Measurements from ENCODE around the gene CCT8L2. TPM values are rescaled to one million over a fixed set of nuclear protein-coding genes. Genes with fewer than 3 reads are reported as not detected.

Gene CCT8L2
- total RNA-seq = not detected

GRCh38 chr22:16592710-16593109, at the start of gene CCT8L2:
CCT8L2 (minus strand) TSS chr22:16592810; CDS start chr22:16592550, 260 bp downstream.

Other genes starting within 250 kb of the CCT8L2 start
- gene XKR3, start 232.6 kb upstream of the CCT8L2 start, total RNA-seq = not detected